T-helper 22 cell (primary cell): ENCODE measurements around the gene KCNJ16.

Source experiments
- DNase-seq: peaks from one replicate; pipeline ENCODE4 v3.0.0-alpha.2; 2020; ENCODE audit warnings: low read depth

The KCNJ16 gene

DNA sequence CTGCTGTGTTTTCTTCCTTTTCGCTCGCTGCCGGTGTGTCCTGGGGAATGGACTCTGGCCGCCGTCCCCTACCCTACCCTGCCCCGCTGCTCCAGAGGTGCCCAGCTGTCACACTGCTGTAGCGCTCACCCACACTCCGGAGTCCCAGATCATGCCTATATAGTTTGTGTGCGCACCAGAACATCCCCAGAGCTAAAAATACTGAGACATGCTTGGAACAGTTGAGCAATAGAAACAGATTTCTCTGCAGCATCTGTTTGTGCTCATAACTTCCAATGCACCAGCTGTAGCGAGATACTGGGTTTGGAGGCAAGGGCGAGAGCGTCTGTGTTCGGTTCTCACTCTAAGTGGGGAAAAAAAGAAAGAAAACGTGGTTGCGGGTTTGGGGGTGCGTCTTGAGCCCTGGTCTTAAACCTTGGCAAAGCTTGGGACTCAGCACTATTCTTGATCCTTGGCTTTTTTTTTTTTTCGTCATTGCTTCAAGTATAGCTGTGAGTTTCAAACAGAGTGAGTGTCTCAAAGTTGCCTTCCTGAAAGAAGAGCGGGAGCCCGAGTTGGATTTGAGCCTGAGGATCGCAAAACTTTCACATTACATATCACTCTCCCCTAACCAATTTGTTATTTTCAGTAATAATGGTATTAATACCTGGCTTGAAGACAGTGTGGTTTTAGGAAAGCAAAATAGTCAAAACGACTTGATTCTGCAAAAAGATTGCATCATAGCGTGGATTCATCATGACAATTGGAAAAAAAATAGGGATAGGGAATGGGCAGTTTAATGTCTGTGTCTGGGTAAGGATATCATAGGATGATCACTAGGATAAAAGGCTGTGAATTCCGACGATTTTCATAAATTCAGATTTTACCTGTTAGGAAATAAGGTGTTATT, 94.9 kb downstream of the KCNJ16 start:
- no peak for DNase-seq

DNA sequence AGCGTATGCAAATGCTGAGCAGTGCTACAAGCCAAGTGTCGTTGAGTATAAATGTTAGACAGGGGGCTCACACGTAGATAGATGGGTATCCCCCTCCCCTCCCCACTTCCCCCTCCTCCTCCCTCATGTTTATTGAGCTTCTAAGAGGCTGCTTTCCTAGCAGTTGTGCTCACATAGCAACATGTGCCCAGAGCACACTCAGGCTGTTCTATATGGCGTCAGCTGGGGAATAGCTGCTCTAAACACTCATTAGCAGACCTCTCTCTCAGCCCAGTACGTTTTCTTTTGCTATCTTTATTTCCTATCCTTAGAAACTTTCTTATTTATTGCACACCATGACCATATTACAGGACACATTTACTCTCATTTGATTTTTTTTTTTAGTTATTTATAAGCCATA, 96.1 kb downstream of the KCNJ16 start:
- no peak for DNase-seq

DNA sequence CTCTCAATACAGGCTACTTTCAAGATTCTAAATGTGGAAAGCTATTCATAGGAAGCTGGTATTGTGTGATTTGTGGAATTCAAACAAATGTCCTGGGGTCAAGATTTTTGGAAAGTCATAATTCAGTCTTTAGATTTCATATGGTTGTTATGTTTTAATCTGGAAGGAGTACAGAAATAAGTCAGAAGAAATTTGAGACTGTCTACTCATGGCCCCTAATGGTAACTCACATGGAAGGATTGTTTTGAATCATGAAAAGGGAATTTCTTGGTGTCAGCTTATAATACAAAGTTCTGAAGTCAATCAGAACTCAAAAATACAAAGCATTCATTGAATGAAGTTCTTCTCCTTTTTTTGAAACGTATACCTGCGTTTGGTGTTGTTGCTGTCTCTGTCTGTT, 97.4 kb downstream of the KCNJ16 start:
- no peak for DNase-seq

DNA sequence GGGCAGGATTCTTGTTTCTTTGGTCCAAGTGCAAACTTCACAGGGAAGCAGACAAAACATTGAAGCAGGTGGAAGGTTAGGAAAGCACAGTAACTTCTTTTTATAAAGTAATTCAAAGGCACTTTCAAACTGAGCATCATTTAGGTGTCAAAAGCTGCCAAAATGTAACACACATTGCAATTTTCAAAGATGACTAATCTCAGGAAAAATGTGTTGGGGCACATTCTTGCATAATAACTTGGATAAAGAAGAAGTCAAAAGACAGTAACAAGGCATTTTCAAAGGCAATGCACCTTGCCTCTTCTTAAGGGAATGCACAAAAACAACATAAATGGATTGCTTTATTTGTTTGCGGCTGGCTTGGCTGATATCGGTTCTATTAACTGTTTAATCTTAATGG, 97.9 kb downstream of the KCNJ16 start:
- no peak for DNase-seq

DNA sequence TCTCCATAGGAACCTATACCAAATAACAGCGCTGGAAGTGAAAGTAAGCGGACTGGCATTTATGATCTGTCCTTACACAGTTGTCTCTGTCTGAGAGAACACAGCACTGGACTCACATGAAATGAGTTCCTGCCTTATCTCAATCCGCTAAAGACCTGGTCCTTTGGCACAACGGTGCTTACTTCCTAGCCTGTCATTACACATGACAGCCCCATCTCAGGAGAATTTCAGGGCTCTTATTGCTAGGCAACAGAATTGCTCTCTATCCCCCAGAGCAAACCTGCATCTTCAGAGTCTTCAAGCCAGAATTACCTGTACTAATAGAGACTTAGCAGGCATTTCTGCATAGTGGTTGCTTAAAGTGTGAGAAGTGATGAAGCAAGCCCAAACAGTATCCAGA, 98.7 kb downstream of the KCNJ16 start:
- no peak for DNase-seq

DNA sequence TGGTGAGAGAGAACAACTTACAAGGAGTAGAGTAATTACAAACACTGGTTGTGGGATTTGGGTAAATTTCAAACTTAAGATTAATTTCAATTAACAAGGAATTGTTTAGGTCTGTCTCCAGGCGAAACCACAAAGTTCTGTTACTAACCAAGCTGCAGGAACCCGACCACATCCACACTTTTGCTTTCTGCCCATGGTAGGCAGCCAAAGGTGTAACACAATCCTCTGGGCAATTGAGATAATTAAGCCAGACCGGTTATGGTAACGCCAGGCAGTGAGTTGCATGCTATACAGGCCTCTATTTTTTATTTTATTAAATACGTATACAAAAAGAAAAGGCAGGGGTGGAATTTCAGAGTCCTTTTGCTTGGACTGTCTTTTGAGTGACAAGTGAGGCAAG, 106.4 kb downstream of the KCNJ16 start:
- no peak for DNase-seq

DNA sequence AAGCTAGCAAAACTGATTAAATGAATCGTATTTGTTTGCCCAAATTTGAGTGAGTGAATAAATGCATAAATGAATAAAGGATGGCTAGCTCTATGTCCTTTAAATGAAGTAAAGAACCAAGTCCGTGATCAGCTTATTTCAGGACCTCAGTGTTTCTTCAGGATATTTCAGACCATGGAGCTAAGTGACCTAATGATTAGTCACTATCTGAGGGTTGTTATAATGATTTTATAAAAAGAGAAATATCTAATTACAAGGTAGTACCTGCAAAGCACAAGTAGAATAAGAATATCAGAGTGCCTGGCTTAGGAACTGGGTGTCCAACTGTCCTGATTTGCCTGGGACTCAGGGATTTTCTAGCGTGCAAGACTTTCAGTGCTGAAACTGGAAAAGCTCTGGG, 106.8 kb downstream of the KCNJ16 start:
- DNase-seq = no peak

DNA sequence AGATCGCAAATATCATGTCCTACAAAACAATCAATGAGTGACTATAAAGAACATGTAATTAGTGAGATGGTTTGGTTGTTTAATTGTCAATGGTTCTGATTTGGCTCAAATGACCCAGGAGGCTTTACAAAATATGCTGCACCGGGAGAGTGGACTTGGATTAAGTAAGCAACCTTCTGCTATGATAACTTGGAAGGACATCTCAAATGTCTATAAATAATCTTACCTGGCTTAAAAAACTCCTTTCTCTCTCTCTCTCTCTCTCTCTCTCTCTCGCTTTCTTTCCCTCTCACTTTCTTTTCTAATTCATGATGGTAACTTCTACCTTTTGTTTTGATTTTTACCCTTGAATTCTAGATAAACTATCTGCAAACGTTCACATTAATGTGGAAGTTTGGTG, 108.5 kb downstream of the KCNJ16 start:
- no peak for DNase-seq

DNA sequence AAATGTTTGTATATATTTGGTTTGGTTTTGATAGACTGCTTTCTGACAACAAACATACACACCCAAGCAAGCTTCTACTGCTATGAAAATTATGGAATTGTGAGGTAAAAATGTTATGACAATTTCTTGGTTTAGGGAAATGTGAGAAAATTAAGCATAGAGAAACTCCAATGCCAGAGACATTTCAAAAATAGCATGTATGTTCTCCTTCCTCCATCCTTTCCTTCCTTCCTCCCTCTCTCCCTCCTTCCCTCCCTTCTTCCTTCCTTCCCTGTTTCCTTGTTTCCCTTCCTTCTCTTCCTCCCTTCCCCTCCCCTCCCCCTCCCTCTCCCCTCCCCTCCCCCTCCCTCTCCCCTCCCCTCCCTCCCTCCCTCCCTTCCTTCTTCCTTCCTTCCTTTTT, 109.2 kb downstream of the KCNJ16 start:
- no peak for DNase-seq

DNA sequence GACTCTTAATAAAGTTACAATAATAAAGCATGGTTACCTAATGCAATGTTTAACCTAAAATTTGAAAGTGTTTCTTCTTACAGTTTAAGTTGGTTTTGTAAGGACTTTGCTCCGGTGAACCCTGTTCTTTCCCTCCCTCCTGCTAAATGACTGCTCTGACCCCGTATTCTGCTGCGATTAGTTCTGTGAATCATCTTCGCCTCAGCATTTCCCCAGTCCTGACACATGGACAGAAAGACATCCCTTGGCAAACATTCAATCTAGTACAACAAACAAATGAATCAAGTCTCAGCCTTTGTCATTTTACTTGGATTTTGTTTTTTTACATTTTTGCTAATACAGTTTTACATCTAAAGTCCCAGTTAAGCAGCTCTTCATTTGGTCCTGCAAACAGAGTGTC, 109.7 kb downstream of the KCNJ16 start:
- no peak for DNase-seq
